HCT116 (cell line): ENCODE results near the gene GRIP2. TPM values are rescaled to one million over a fixed set of nuclear protein-coding genes. Genes with fewer than 3 reads are reported as not detected.

ENCODE experiments used
- ATAC-seq: fragments of 200-7000 bp; cut with Tn5 transposase; 2 replicates; pipeline ENCODE4 v1.9.1; 2020; ENCODE audit warnings: mild to moderate bottlenecking, moderate library complexity
- BruUV-seq: library from RNA; stranded (reverse); fragments of 400-500 nt; replicated peaks from 2 replicates; lab custom pipeline; 2021; lab: Mats Ljungman, UMichigan
- CTCF ChIA-PET: fragments of 300-600 bp; sonication (Branson Sonifier 250); formaldehyde crosslinking; loops from one replicate; lab custom pipeline; 2021; ENCODE audit warnings: antibody characterized with exemption; lab: Charles Lee
- POLR2A ChIA-PET: fragments of 300-600, 350-600 bp; sonication (Branson Sonifier 250); formaldehyde crosslinking; loops from one replicate; lab custom pipeline; 2021; ENCODE audit warnings: antibody characterized with exemption; lab: Charles Lee
- RAD21 ChIA-PET, 2 experiments: fragments of 300-600 bp; sonication (Branson Sonifier 250); formaldehyde crosslinking; loops; one replicate each; lab custom pipeline; 2023; ENCODE audit warnings: low total read pairs in 2 of 2; ENCODE audit not compliant: uncharacterized antibody in 2 of 2, unreplicated experiment in 2 of 2, low non-redundant PET in 1 of 2; lab: Charles Lee
- DNase-seq: peaks from one replicate; pipeline ENCODE4 v3.0.0-alpha.2; 2010; ENCODE audit warnings: low read depth, low spot score
- H2AFZ ChIP-seq: fragments of 200-600 bp; shearing (Covaris generic), sonication (generic); 2 replicates; pipeline ENCODE4 v1.6.1; 2017; ENCODE audit warnings: low read depth, mixed run types, mixed read lengths, antibody characterized with exemption, low read length; ENCODE audit not compliant: poor library complexity, severe bottlenecking
- H3K27ac ChIP-seq: 2 replicates; pipeline ENCODE4 v1.5.1; 2012; ENCODE audit warnings: low read depth, low read length
- H3K27me3 ChIP-seq: fragments of 200-600 bp; sonication (generic); 2 replicates; pipeline ENCODE4 v1.6.1; 2016; ENCODE audit warnings: mixed run types, low read length, mixed read lengths; ENCODE audit not compliant: insufficient read depth
- H3K36me3 ChIP-seq, 2 experiments: fragments of 200-500 bp in 1 of 2; fragments of 200-600 bp in 1 of 2; sonication (Bioruptor generic) in 1 of 2; sonication (generic) in 1 of 2; 2 replicates each; pipeline versions ENCODE4 v1.5.1 to v1.6.1; 2014 to 2016; ENCODE audit warnings: low read length in 2 of 2, inconsistent platforms in 1 of 2, mixed read lengths in 1 of 2, mixed run types in 1 of 2; ENCODE audit not compliant: insufficient read depth in 2 of 2, control insufficient read depth in 1 of 2
- H3K4me1 ChIP-seq, 2 experiments: fragments of 200-600 bp in 1 of 2; sonication (generic) in 1 of 2; 2 replicates each; pipeline versions ENCODE4 v1.5.1 to v1.6.1; 2012 to 2017; ENCODE audit warnings: low read length in 2 of 2, inconsistent platforms in 1 of 2, mild to moderate bottlenecking in 1 of 2, mixed read lengths in 1 of 2, mixed run types in 1 of 2, moderate library complexity in 1 of 2; ENCODE audit not compliant: insufficient read depth in 2 of 2, control insufficient read depth in 1 of 2
- H3K4me2 ChIP-seq: fragments of 200-600 bp; sonication (generic); 2 replicates; pipeline ENCODE4 v1.6.1; 2017; ENCODE audit warnings: mixed run types, low read length, mixed read lengths
- H3K4me3 ChIP-seq, 2 experiments: fragments of 200-600 bp in 1 of 2; sonication (generic) in 1 of 2; replicated peaks in 1 of 2; 2 replicates each; pipeline ENCODE4 v1.5.1; 2011 to 2016; ENCODE audit warnings: low read length in 2 of 2, control low read depth in 1 of 2, low read depth in 1 of 2, mild to moderate bottlenecking in 1 of 2, mixed read lengths in 1 of 2, mixed run types in 1 of 2
- H3K79me2 ChIP-seq: fragments of 200-600 bp; sonication (generic); 2 replicates; pipeline ENCODE4 v1.6.1; 2017; ENCODE audit warnings: mild to moderate bottlenecking, mixed run types, low read length, moderate library complexity, mixed read lengths; ENCODE audit not compliant: insufficient read depth
- H3K9ac ChIP-seq: fragments of 200-600 bp; sonication (generic); 2 replicates; pipeline ENCODE4 v1.6.1; 2016; ENCODE audit warnings: low read length, mixed read lengths
- H3K9me2 ChIP-seq: fragments of 200-600 bp; sonication (generic), shearing (Covaris generic); 2 replicates; pipeline ENCODE4 v1.6.1; 2017; ENCODE audit warnings: mixed run types, mild to moderate bottlenecking, moderate library complexity; ENCODE audit not compliant: insufficient read depth
- H3K9me3 ChIP-seq, 2 experiments: fragments of 200-500 bp in 1 of 2; fragments of 200-600 bp in 1 of 2; sonication (Bioruptor generic) in 1 of 2; sonication (generic) in 1 of 2; 2 replicates each; pipeline ENCODE4 v1.6.1; 2014 to 2017; ENCODE audit warnings: low read length in 2 of 2, mixed read lengths in 2 of 2, inconsistent platforms in 1 of 2, low read depth in 1 of 2, mild to moderate bottlenecking in 1 of 2, mixed run types in 1 of 2, moderate library complexity in 1 of 2; ENCODE audit not compliant: control insufficient read depth in 1 of 2, insufficient read depth in 1 of 2
- H4K20me1 ChIP-seq: fragments of 200-600 bp; sonication (generic), shearing (Covaris generic); 2 replicates; pipeline ENCODE4 v1.6.1; 2017; ENCODE audit warnings: mixed run types, mild to moderate bottlenecking, moderate library complexity; ENCODE audit not compliant: insufficient read depth
- CBX3 ChIP-seq: IDR thresholded peaks from 2 replicates; pipeline ENCODE4 v1.6.1; 2012; ENCODE audit warnings: low read depth
- EGR1 ChIP-seq: IDR thresholded peaks from 2 replicates; pipeline ENCODE4 v1.6.1; 2012; ENCODE audit warnings: low read depth
- ELF1 ChIP-seq: IDR thresholded peaks from 2 replicates; pipeline ENCODE4 v1.6.1; 2012; ENCODE audit warnings: low read depth, borderline replicate concordance
- EZH2 ChIP-seq: fragments of 200-600 bp; sonication (generic); IDR thresholded peaks from 2 replicates; pipeline ENCODE4 v1.6.1; 2017; ENCODE audit warnings: antibody characterized with exemption, mixed run types
- EZH2phosphoT487 ChIP-seq: fragments of 200-600 bp; IDR thresholded peaks from 2 replicates; pipeline ENCODE4 v1.6.1; 2018; ENCODE audit warnings: antibody characterized with exemption, borderline replicate concordance
- FOSL1 ChIP-seq: IDR thresholded peaks from 2 replicates; pipeline ENCODE4 v1.6.1; 2012; ENCODE audit warnings: low read depth
- JUND ChIP-seq: IDR thresholded peaks from 2 replicates; pipeline ENCODE4 v1.6.1; 2012
- MAX ChIP-seq: IDR thresholded peaks from 2 replicates; pipeline ENCODE4 v1.6.1; 2012
- POLR2A ChIP-seq: IDR thresholded peaks from 2 replicates; pipeline ENCODE4 v1.7.0; 2011; ENCODE audit warnings: borderline replicate concordance; ENCODE audit not compliant: insufficient read depth, insufficient read length; ENCODE audit errors: extremely low read depth
- POLR2AphosphoS5 ChIP-seq: IDR thresholded peaks from 2 replicates; pipeline ENCODE4 v1.6.1; 2011; ENCODE audit warnings: mild to moderate bottlenecking, low read depth, low read length, moderate library complexity
- RAD21 ChIP-seq: IDR thresholded peaks from 2 replicates; pipeline ENCODE4 v1.6.1; 2012; ENCODE audit warnings: low read depth, mild to moderate bottlenecking
- SIN3A ChIP-seq: IDR thresholded peaks from 2 replicates; pipeline ENCODE4 v1.6.1; 2012; ENCODE audit warnings: low read depth
- SP1 ChIP-seq: IDR thresholded peaks from 2 replicates; pipeline ENCODE4 v1.6.1; 2012; ENCODE audit warnings: low read depth
- TCF7L2 ChIP-seq: IDR thresholded peaks from 2 replicates; pipeline ENCODE4 v1.7.0; 2011; ENCODE audit warnings: borderline replicate concordance, inconsistent platforms; ENCODE audit not compliant: insufficient read depth, insufficient read length; ENCODE audit errors: extremely low read depth
- YY1 ChIP-seq: IDR thresholded peaks from 2 replicates; pipeline ENCODE4 v1.6.1; 2011; ENCODE audit warnings: low read length, low read depth, moderate library complexity, mild to moderate bottlenecking; ENCODE audit not compliant: insufficient replicate concordance; ENCODE audit errors: extremely low read depth
- ZNF274 ChIP-seq: fragments of 200-500 bp; sonication (Bioruptor generic); IDR thresholded peaks from 2 replicates; pipeline ENCODE4 v1.6.1; 2014; ENCODE audit warnings: mild to moderate bottlenecking, low read depth, low read length, inconsistent platforms
- intact Hi-C: fragments of 100-400 bp; cut with micrococcal nuclease; formaldehyde crosslinking; loops from 2 replicates; pipeline ENCODE4 v1.10.0; 2022
- total RNA-seq: library from RNA; stranded (reverse); gene quantifications from one replicate; pipeline ENCODE4 v1.2.1, GENCODE V29; 2021; ENCODE audit not compliant: unreplicated experiment
- TF ChIP-seq, protein P1 (sequence below): IDR thresholded peaks from 2 replicates; pipeline ENCODE4 v1.6.1; 2012

GRIP2 gene
- total RNA-seq, 1 experiment from 2014 or later = 0.34 TPM

- TF ChIP-seq, protein P1, sequence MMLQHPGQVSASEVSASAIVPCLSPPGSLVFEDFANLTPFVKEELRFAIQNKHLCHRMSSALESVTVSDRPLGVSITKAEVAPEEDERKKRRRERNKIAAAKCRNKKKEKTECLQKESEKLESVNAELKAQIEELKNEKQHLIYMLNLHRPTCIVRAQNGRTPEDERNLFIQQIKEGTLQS = no peak
These were observed 75.6 kb downstream of the GRIP2 start (continued) for GRCh38 chr3:14464521-14464920.

DNA sequence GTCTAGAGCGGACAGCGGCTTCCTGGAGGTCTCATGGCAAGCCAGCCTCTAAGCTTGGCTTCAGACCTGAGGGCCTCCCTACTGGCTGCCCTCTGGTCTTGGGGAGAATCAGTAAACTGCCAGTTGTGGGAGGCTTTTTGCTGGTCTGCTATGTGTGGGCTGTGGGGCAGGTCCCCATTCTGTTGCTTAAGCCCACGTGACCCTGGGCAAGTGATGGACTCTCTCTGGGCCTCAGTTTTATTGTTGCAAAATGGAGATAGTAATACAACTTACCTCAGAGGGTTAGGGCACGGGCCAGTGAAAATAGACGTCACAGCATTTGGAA is 76.0 kb downstream of the GRIP2 start:
- Histone ChIP-seq H4K20me1 (no peaks in the 10 kb centered on the region), H3K36me3 (peaks cover 11 to 22% of the 10 kb centered on the region in 2 experiments; a peak in 3 of 4 replicates), H3K27me3 (no peaks in the 10 kb centered on the region), H2AFZ (no peak overlapping the region), H3K9me2 (no peaks in the 10 kb centered on the region), H3K79me2 (no peaks in the 10 kb centered on the region), H3K4me3 (no peak overlapping the region)
- CTCF ChIA-PET = no interaction called here
- RAD21 ChIA-PET = no interaction called here
- DNase-seq (no peak), ATAC-seq (no peak)
- no TSS peak for BruUV-seq
- POLR2A ChIA-PET = no interaction called here
- TF ChIP-seq POLR2A = no peak
- no peak for TF ChIP-seq CBX3
- no peak for TF ChIP-seq MAX
- no peak for TF ChIP-seq TCF7L2
- TF ChIP-seq RAD21 = no peak
- TF ChIP-seq POLR2AphosphoS5 = no peak
- TF ChIP-seq ZNF274 = no peak
- no peak for TF ChIP-seq YY1
- no peak for TF ChIP-seq EGR1
- TF ChIP-seq JUND = no peak
- TF ChIP-seq EZH2 = no peak
- no peak for TF ChIP-seq ELF1
- TF ChIP-seq FOSL1 = no peak
- no peak for TF ChIP-seq SP1
- TF ChIP-seq SIN3A = no peak
- TF ChIP-seq EZH2phosphoT487 = no peak
- TF ChIP-seq, all 23 proteins: peak for 0
- Histone ChIP-seq H3K4me2 (no peak overlapping the region), H3K27ac (no peak overlapping the region), H3K9ac (no peak overlapping the region), H3K9me3 (no peaks in the 10 kb centered on the region), H3K4me1 (no peaks in the 10 kb centered on the region)
- intact Hi-C loops = no loop called here
